ENCODE measurements around the gene TNIK. TPM values are rescaled to one million over a fixed set of nuclear protein-coding genes. Genes with fewer than 3 reads are reported as not detected.

The TNIK gene
- total RNA-seq, 3 donors from 2014 or later = 12.9 to 15.4 (median 13.5) TPM

GRCh38 chr3:171145798-171146197 lies 314.4 kb downstream of the TNIK start:
- no peaks in the 10 kb centered on the region for H3K9me3 Mint-ChIP-seq
- H3K4me3 Mint-ChIP-seq = no peak overlapping the region
- peaks cover 40% of the 10 kb centered on the region for H3K36me3 Mint-ChIP-seq (ENCODE audit: insufficient read depth)
- ATAC-seq = no peak
- no peak for DNase-seq
- H3K27me3 Mint-ChIP-seq (ENCODE audit: low read depth) = no peaks in the 10 kb centered on the region
- H3K4me1 Mint-ChIP-seq (ENCODE audit: low read depth) = no peaks in the 10 kb centered on the region

GRCh38 chr3:171142985-171143384 lies 317.2 kb downstream of the TNIK start:
- DNase-seq = no peak
- Mint-ChIP-seq H3K9me3 (no peaks in the 10 kb centered on the region), H3K4me1 (ENCODE audit: low read depth) (no peaks in the 10 kb centered on the region), H3K36me3 (ENCODE audit: insufficient read depth) (peaks cover 39% of the 10 kb centered on the region), H3K4me3 (no peak overlapping the region), H3K27me3 (ENCODE audit: low read depth) (no peaks in the 10 kb centered on the region)
- ATAC-seq = no peak

GRCh38 chr3:171140246-171140645 lies 320.0 kb downstream of the TNIK start:
- H3K4me1 Mint-ChIP-seq (ENCODE audit: low read depth) = no peaks in the 10 kb centered on the region
- H3K36me3 Mint-ChIP-seq (ENCODE audit: insufficient read depth) = peaks cover 56% of the 10 kb centered on the region

GRCh38 chr3:171138027-171138426 lies 322.2 kb downstream of the TNIK start:
- ATAC-seq (no peak), DNase-seq (no peak)
- no peaks in the 10 kb centered on the region for H3K27me3 Mint-ChIP-seq (ENCODE audit: low read depth)
- H3K36me3 Mint-ChIP-seq (ENCODE audit: insufficient read depth) = peaks cover 60% of the 10 kb centered on the region
- H3K4me1 Mint-ChIP-seq (ENCODE audit: low read depth) = no peaks in the 10 kb centered on the region
- H3K9me3 Mint-ChIP-seq = no peaks in the 10 kb centered on the region
- no peak overlapping the region for H3K4me3 Mint-ChIP-seq

More at GRCh38 chr3:171140246-171140645, 320.0 kb downstream of the TNIK start:
- DNase-seq (no peak), ATAC-seq (no peak)
- H3K9me3 Mint-ChIP-seq = no peaks in the 10 kb centered on the region
- no peaks in the 10 kb centered on the region for H3K27me3 Mint-ChIP-seq (ENCODE audit: low read depth)
- no peak overlapping the region for H3K4me3 Mint-ChIP-seq

GRCh38 chr3:171135549-171135948 lies 324.7 kb downstream of the TNIK start:
- Mint-ChIP-seq H3K27me3 (ENCODE audit: low read depth) (no peaks in the 10 kb centered on the region), H3K36me3 (ENCODE audit: insufficient read depth) (peaks cover 50% of the 10 kb centered on the region), H3K9me3 (no peaks in the 10 kb centered on the region), H3K4me1 (ENCODE audit: low read depth) (no peaks in the 10 kb centered on the region), H3K4me3 (no peak overlapping the region)
- no peak for ATAC-seq
- DNase-seq = no peak

GRCh38 chr3:171133796-171134569 lies 326.2 kb downstream of the TNIK start:
- DNase-seq = no peak
- no peak for ATAC-seq
- peaks cover 56% of the 10 kb centered on the region for H3K36me3 Mint-ChIP-seq (ENCODE audit: insufficient read depth)
- no peaks in the 10 kb centered on the region for H3K4me1 Mint-ChIP-seq (ENCODE audit: low read depth)
- H3K27me3 Mint-ChIP-seq (ENCODE audit: low read depth) = no peaks in the 10 kb centered on the region
- H3K4me3 Mint-ChIP-seq = no peak overlapping the region
- no peaks in the 10 kb centered on the region for H3K9me3 Mint-ChIP-seq

GRCh38 chr3:171133337-171133736 lies 326.9 kb downstream of the TNIK start:
- Mint-ChIP-seq H3K9me3 (no peaks in the 10 kb centered on the region), H3K4me3 (no peak overlapping the region), H3K36me3 (ENCODE audit: insufficient read depth) (peaks cover 56% of the 10 kb centered on the region), H3K4me1 (ENCODE audit: low read depth) (no peaks in the 10 kb centered on the region), H3K27me3 (ENCODE audit: low read depth) (no peaks in the 10 kb centered on the region)
- DNase-seq (no peak), ATAC-seq (no peak)

- no peak for DNase-seq
- no peak overlapping the region for H3K4me3 Mint-ChIP-seq
These were observed 327.3 kb downstream of the TNIK start for GRCh38 chr3:171132873-171133272.

GRCh38 chr3:171129827-171130226 lies 330.4 kb downstream of the TNIK start:
- no peaks in the 10 kb centered on the region for H3K27me3 Mint-ChIP-seq (ENCODE audit: low read depth)
- ATAC-seq = no peak
- H3K4me3 Mint-ChIP-seq = no peak overlapping the region
- H3K4me1 Mint-ChIP-seq (ENCODE audit: low read depth) = no peaks in the 10 kb centered on the region
- H3K36me3 Mint-ChIP-seq (ENCODE audit: insufficient read depth) = peaks cover 45% of the 10 kb centered on the region
- no peak for DNase-seq
- H3K9me3 Mint-ChIP-seq = no peaks in the 10 kb centered on the region

More at GRCh38 chr3:171132873-171133272, 327.3 kb downstream of the TNIK start:
- Mint-ChIP-seq H3K36me3 (ENCODE audit: insufficient read depth) (peaks cover 52% of the 10 kb centered on the region), H3K4me1 (ENCODE audit: low read depth) (no peaks in the 10 kb centered on the region), H3K9me3 (no peaks in the 10 kb centered on the region), H3K27me3 (ENCODE audit: low read depth) (no peaks in the 10 kb centered on the region)
- ATAC-seq = no peak

GRCh38 chr3:171127611-171128010 lies 332.6 kb downstream of the TNIK start:
- Mint-ChIP-seq H3K36me3 (ENCODE audit: insufficient read depth) (peaks cover 50% of the 10 kb centered on the region), H3K4me1 (ENCODE audit: low read depth) (no peaks in the 10 kb centered on the region), H3K27me3 (ENCODE audit: low read depth) (no peaks in the 10 kb centered on the region), H3K4me3 (no peak overlapping the region), H3K9me3 (no peaks in the 10 kb centered on the region)
- ATAC-seq (no peak), DNase-seq (no peak)

GRCh38 chr3:171126478-171127209 lies 333.6 kb downstream of the TNIK start:
- ATAC-seq (no peak), DNase-seq (no peak)
- Mint-ChIP-seq H3K4me1 (ENCODE audit: low read depth) (no peaks in the 10 kb centered on the region), H3K36me3 (ENCODE audit: insufficient read depth) (peaks cover 57% of the 10 kb centered on the region), H3K9me3 (no peaks in the 10 kb centered on the region), H3K27me3 (ENCODE audit: low read depth) (no peaks in the 10 kb centered on the region), H3K4me3 (no peak overlapping the region)

GRCh38 chr3:171125010-171125409 lies 335.2 kb downstream of the TNIK start:
- Mint-ChIP-seq H3K9me3 (peaks cover 4% of the 10 kb centered on the region), H3K4me3 (no peak overlapping the region), H3K4me1 (ENCODE audit: low read depth) (no peaks in the 10 kb centered on the region), H3K36me3 (ENCODE audit: insufficient read depth) (peaks cover 62% of the 10 kb centered on the region), H3K27me3 (ENCODE audit: low read depth) (no peaks in the 10 kb centered on the region)
- ATAC-seq (no peak), DNase-seq (no peak)

- H3K36me3 Mint-ChIP-seq (ENCODE audit: insufficient read depth) = peaks cover 60% of the 10 kb centered on the region
- H3K4me3 Mint-ChIP-seq = no peak overlapping the region
- H3K27me3 Mint-ChIP-seq (ENCODE audit: low read depth) = no peaks in the 10 kb centered on the region
- peaks cover 9% of the 10 kb centered on the region for H3K9me3 Mint-ChIP-seq
- DNase-seq = no peak
- no peak for ATAC-seq
- no peaks in the 10 kb centered on the region for H3K4me1 Mint-ChIP-seq (ENCODE audit: low read depth)
These were observed 336.3 kb downstream of the TNIK start for GRCh38 chr3:171123915-171124314.

GRCh38 chr3:171122861-171123260 lies 337.3 kb downstream of the TNIK start:
- DNase-seq (no peak), ATAC-seq (no peak)
- Mint-ChIP-seq H3K9me3 (peaks cover 9% of the 10 kb centered on the region), H3K4me3 (no peak overlapping the region), H3K36me3 (ENCODE audit: insufficient read depth) (peaks cover 61% of the 10 kb centered on the region), H3K4me1 (ENCODE audit: low read depth) (no peaks in the 10 kb centered on the region), H3K27me3 (ENCODE audit: low read depth) (no peaks in the 10 kb centered on the region)

GRCh38 chr3:171122240-171122639 lies 338.0 kb downstream of the TNIK start:
- H3K36me3 Mint-ChIP-seq (ENCODE audit: insufficient read depth) = peaks cover 62% of the 10 kb centered on the region
- no peak for DNase-seq
- H3K27me3 Mint-ChIP-seq (ENCODE audit: low read depth) = no peaks in the 10 kb centered on the region
- peaks cover 9% of the 10 kb centered on the region for H3K9me3 Mint-ChIP-seq
- no peak overlapping the region for H3K4me3 Mint-ChIP-seq
- no peak for ATAC-seq
- no peaks in the 10 kb centered on the region for H3K4me1 Mint-ChIP-seq (ENCODE audit: low read depth)
